ENCODE data around the gene LYRM9.

DNA sequence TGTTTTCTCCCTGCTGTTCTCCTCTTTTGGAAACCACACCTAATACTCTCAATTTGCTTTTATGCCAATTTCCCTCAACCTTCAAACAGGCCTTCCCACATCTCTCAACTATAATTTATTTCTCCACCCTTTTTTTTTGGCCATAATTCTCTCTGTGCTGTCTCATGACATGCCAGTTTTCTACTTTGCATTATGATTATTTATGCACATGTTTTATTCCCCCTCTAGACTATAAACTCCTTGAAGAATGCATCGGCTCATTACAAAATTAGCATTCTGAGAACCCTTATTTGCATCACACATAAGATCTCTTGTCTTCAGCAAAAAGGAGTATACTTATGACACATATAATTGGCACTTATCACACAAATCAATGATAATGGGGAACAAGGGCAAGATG, 10.9 kb upstream of the LYRM9 start:
- TF ChIP-seq, protein P1, sequence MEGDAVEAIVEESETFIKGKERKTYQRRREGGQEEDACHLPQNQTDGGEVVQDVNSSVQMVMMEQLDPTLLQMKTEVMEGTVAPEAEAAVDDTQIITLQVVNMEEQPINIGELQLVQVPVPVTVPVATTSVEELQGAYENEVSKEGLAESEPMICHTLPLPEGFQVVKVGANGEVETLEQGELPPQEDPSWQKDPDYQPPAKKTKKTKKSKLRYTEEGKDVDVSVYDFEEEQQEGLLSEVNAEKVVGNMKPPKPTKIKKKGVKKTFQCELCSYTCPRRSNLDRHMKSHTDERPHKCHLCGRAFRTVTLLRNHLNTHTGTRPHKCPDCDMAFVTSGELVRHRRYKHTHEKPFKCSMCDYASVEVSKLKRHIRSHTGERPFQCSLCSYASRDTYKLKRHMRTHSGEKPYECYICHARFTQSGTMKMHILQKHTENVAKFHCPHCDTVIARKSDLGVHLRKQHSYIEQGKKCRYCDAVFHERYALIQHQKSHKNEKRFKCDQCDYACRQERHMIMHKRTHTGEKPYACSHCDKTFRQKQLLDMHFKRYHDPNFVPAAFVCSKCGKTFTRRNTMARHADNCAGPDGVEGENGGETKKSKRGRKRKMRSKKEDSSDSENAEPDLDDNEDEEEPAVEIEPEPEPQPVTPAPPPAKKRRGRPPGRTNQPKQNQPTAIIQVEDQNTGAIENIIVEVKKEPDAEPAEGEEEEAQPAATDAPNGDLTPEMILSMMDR (IDR thresholded peaks at IDR 0.05 in 8 of 11, conservative IDR thresholded peaks at IDR 0.05 in 3 of 11), result no peak
- TF ChIP-seq POLR2A (IDR thresholded peaks at IDR 0.05), result no peak
